ENCODE results near the gene ZNF536.

GRCh38 chr19:30441011-30441410, 68.8 kb downstream of the ZNF536 start:
- TF ChIP-seq SRF (CRISPR knock-in tag; IDR thresholded peaks at IDR 0.05) (no peak), CTCF (IDR thresholded peaks at IDR 0.05 in 2 of 3, conservative IDR thresholded peaks at IDR 0.05 in 1 of 3; ENCODE audit: insufficient read depth in 2 of 3, low read depth in 1 of 3, low read length in 3 of 3) (no peak), EP300 (IDR thresholded peaks at IDR 0.05; ENCODE audit: low read length) (no peak), USF2 (CRISPR knock-in tag; IDR thresholded peaks at IDR 0.05) (no peak), ZNF77 (CRISPR knock-in tag; IDR thresholded peaks at IDR 0.05) (no peak), EZH2 (IDR thresholded peaks at IDR 0.05; ENCODE audit: borderline replicate concordance, low read depth, low read length) (no peak), ARID2 (IDR thresholded peaks at IDR 0.05) (no peak)
